ENCODE results near the gene NR1I3.

Gene NR1I3

GRCh38 chr1:161265305-161265704 is 27.3 kb upstream of the NR1I3 start:
- H3K9me3 ChIP-seq (ENCODE audit: severe bottlenecking), result no peaks in the 10 kb centered on the region
- no peak overlapping the region for H3K4me3 ChIP-seq (ENCODE audit: severe bottlenecking)
- DNase-seq (ENCODE audit: low spot score), result no peak
- no peak for ATAC-seq (ENCODE audit: low read depth)
- no peak for TF ChIP-seq CTCF (IDR thresholded peaks at IDR 0.05; ENCODE audit: poor library complexity, severe bottlenecking)
- H3K27ac ChIP-seq (ENCODE audit: poor library complexity, severe bottlenecking), result no peak overlapping the region
- H3K27me3 ChIP-seq (ENCODE audit: insufficient read depth, poor library complexity, severe bottlenecking), result no peaks in the 10 kb centered on the region
- H3K36me3 ChIP-seq (ENCODE audit: low read depth), result no peaks in the 10 kb centered on the region
- peaks cover 9% of the 10 kb centered on the region for H3K4me1 ChIP-seq (ENCODE audit: insufficient read depth, poor library complexity, severe bottlenecking)

GRCh38 chr1:161261261-161262235 is 23.5 kb upstream of the NR1I3 start:
- no peak overlapping the region for H3K27ac ChIP-seq (ENCODE audit: poor library complexity, severe bottlenecking)
- no peaks in the 10 kb centered on the region for H3K9me3 ChIP-seq (ENCODE audit: severe bottlenecking)
- peaks cover 9% of the 10 kb centered on the region for H3K27me3 ChIP-seq (ENCODE audit: insufficient read depth, poor library complexity, severe bottlenecking)
- TF ChIP-seq CTCF (IDR thresholded peaks at IDR 0.05; ENCODE audit: poor library complexity, severe bottlenecking), result no peak
- H3K36me3 ChIP-seq (ENCODE audit: low read depth), result no peaks in the 10 kb centered on the region
- peaks cover 9% of the 10 kb centered on the region for H3K4me1 ChIP-seq (ENCODE audit: insufficient read depth, poor library complexity, severe bottlenecking)
- ATAC-seq (ENCODE audit: low read depth), result no peak
- no peak for DNase-seq (ENCODE audit: low spot score)
- H3K4me3 ChIP-seq (ENCODE audit: severe bottlenecking), result no peak overlapping the region

GRCh38 chr1:161260376-161261260 is 22.6 kb upstream of the NR1I3 start:
- H3K4me3 ChIP-seq (ENCODE audit: severe bottlenecking), result no peak overlapping the region

GRCh38 chr1:161259765-161260164 is 21.8 kb upstream of the NR1I3 start:
- Histone ChIP-seq H3K27me3 (ENCODE audit: insufficient read depth, poor library complexity, severe bottlenecking) (peaks cover 9% of the 10 kb centered on the region), H3K4me3 (ENCODE audit: severe bottlenecking) (no peak overlapping the region), H3K36me3 (ENCODE audit: low read depth) (no peaks in the 10 kb centered on the region), H3K27ac (ENCODE audit: poor library complexity, severe bottlenecking) (no peak overlapping the region), H3K4me1 (ENCODE audit: insufficient read depth, poor library complexity, severe bottlenecking) (peaks cover 9% of the 10 kb centered on the region), H3K9me3 (ENCODE audit: severe bottlenecking) (no peaks in the 10 kb centered on the region)
- DNase-seq (ENCODE audit: low spot score) (no peak), ATAC-seq (ENCODE audit: low read depth) (no peak)
- no peak for TF ChIP-seq CTCF (IDR thresholded peaks at IDR 0.05; ENCODE audit: poor library complexity, severe bottlenecking)

More at GRCh38 chr1:161260376-161261260, 22.6 kb upstream of the NR1I3 start:
- no peak for DNase-seq (ENCODE audit: low spot score)
- Histone ChIP-seq H3K27me3 (ENCODE audit: insufficient read depth, poor library complexity, severe bottlenecking) (peaks cover 9% of the 10 kb centered on the region), H3K4me1 (ENCODE audit: insufficient read depth, poor library complexity, severe bottlenecking) (peaks cover 9% of the 10 kb centered on the region), H3K36me3 (ENCODE audit: low read depth) (no peaks in the 10 kb centered on the region), H3K9me3 (ENCODE audit: severe bottlenecking) (no peaks in the 10 kb centered on the region), H3K27ac (ENCODE audit: poor library complexity, severe bottlenecking) (no peak overlapping the region)
- TF ChIP-seq CTCF (IDR thresholded peaks at IDR 0.05; ENCODE audit: poor library complexity, severe bottlenecking), result no peak
- peak; percentile 45; the same call in 2 of the 3 replicates for ATAC-seq (ENCODE audit: low read depth)

Data from RWPE2 (cell line).